Muscle of arm (tissue), 12 donors: Measurements from ENCODE around the gene MELTF. TPM values are rescaled to one million over a fixed set of nuclear protein-coding genes. Genes with fewer than 3 reads are reported as not detected.

Experiments
- DNase-seq: peaks from one replicate; pipeline ENCODE4 v3.0.0-alpha.2; 2013
- polyA plus RNA-seq, 12 donors: library from polyadenylated mRNA; unstranded; fragments of 120-200 nt; gene quantifications; one replicate each; pipeline ENCODE4 v1.2.1, GENCODE V29; 2013; ENCODE audit not compliant: insufficient read length in 12 of 12

Gene MELTF
- polyA plus RNA-seq, 12 donors: 5.2 to 18.7 (median 7.9) TPM; not detected in 1

DNA sequence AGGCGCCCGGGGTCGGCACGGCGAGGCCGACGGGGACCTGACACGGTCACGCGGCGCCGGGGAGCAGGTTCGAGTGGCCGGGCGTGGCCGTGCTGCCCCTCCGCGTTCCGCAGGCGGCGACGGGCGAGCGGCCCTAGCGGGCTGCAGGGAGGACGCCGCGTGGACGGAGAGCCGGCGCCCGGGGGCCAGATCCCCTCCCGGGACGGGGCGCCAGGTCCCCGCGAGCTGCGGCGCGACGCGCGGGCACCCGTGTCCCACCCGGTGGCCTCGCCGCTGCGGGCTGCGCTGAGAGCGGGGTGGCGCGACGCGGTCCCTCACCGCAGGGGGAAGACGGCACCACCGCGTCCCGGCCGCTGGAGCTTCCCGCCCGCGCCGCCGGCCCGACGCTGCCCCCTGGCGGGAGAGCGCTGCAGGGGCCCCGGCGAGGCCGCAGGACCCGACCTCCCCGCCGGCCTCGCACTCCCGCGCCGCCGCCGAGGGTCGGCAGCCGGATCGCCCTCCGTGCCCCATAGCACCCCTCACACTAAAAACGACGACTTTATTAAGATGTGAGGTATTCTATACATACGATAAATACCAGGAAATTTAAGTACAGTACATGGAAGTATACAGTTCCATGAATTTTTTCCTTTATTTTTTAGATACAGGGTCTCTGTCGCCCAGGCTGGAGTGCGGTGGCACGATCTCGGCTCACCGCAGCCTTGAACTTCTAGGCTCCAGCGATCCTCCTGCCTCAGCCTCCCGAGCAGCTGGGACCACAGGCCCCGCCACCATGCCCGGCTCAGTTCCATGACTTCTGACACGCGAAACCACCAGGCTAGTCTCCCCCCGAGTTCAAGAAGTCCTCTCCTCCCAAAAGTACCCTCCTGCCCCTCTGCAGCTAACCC, 59.7 kb downstream of the MELTF start:
- DNase-seq: peak; percentile 41

DNA sequence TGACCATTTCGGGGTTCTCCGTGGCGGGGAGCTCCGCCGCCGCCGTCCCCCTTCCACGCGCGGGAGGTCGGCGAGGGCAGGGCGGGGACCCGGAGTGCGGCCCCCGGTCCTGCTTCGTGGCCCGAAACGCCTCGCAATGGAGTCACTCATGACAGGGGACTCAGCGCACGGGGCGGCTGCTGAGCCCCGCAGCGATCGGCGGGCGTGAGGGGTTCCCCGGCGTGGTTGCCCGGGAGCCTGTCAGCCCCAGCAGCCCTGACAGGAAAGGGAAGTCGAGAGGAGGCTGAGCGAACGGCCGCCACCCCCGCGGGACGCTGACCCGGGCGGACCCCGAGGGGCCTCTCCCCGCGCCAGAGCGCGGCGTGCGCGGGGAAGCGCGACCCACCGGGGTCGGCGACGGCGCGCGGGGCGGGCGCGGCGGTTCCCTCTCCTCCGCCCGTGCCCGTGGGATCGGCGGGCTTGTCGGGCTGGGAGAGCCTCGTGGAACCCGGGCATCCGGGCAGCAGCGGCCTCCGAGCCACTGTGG, 60.4 kb downstream of the MELTF start:
- DNase-seq: no peak

DNA sequence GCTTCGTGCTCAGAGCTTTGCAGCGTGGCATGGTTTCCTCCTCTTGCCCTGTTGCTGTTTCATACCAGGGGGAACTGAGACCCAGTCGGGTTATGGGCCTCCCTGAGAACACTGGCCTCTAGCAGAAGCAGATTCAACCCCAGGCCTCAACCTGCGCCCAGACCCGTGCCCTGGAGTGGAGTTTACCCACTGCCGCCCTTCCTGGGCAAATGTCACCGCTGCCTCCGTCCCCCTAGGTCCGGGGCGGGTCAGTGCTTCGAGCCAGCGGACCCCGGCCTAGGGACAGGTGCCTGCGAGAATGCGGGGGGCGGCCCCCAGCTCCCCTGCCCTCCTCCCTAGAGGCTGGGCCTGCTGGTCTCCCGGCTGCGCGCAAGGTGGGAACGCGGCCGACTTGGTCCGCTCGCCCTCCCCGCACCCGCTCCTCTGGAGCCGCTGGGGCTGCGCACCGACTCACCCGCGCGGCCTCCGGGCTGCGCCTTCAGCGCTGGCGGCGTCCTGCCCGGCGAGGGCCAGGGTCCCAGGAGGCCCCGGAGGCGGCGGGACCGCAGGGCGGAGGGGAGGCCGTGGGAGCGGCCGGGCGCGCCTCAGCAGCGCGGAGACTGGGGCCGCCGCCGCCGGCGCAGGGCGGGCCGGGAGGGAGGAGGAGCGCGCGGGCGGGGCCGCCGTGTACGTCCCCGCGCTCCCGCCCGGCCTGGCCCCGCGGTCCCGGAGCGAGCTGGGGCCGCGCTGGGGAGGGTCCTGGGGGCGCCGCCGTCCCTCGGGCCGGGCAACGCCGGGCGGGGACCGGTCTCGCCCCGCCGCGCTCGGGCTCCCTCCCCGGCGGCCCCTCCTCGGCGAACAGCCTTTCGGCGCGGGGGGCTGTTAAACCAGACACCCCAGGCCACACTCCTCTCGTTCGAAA, 61.1 kb downstream of the MELTF start, which contains the start of gene PIGZ:
Gene PIGZ, minus strand, starts transcription at position 601 of the 901 bp plus-strand sequence. CDS start 16,802 bp downstream, outside the sequence.
- DNase-seq: no peak

DNA sequence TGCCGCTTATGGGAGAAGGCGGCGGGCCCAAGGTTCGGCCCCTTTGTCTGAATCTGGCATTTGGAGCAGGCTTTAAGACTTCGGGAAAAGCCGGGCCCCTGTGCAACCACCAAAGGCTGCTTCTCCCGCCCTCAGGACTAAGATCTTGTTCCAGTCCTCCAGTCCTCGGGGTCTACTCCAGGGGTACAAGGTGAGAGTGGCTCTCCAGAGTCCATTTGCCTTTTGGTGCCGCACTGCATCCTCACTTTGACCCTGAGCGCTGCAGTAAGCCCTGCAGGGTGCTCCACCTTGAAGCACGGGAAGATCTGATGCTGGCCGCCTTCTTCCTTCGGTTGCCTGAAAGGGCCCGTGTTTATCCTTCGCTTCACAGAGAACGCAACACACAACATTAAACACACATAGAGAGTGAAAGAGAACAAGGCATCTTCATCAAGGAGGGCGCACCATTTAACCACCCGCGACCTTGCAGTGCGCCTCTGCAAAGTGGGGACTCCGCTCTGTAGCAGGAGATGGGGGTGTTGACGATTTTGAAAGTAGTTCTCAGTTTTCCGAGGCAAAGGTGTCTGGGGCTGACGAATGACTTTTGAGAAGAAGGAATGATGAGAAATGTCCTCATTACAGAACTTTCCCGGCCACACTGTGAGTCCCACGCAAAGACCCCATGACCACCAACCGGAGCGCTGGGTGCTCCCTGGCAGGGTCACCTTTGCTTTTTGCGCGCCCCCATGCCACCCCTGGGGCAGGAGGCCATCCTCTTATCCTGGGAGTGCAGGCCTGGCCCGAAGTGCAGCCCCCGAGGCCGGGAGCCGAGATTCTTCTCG, 62.0 kb downstream of the MELTF start:
- no peak for DNase-seq

DNA sequence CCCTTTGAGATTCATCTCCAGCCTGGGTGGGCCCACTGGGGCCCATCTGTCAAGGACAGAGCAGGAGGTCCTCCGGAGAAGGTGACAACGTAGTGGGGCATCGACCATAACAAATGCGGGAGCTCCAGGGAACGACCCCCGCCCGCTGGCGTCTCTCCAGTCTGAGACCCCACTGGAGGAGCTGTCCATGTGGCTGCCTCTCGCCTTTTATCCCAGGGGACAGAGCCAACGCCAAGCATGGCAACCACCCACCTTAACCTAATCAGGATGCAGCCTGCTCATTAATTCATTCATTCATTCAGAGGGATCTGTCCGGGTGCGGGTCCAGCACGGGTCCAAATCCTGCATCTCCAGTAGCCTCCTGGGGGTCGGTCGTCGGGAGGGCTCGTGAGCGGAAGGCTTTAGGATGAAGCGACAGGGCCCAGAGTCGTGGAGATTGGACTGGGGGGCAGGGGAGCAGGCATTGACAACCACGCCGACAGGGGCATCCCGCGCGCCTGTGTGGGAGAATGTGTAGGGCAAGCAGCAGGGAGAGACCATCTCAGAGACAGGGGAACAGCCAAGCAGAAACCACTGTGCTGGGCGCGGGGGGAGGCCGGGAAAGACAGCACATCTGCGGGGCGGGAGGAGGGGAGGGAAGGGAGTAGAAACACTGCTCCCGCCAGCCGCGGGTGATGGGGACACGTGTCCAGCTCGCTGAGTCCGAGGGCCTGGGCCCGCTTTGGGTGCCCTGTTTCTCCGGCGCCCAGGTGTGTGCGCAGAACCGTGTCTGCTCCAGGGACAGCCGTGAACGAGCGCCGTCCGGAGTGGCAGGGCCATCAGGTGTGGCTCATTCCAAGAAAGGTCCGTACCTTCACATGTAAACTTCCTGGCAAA, 62.9 kb downstream of the MELTF start:
- no peak for DNase-seq

DNA sequence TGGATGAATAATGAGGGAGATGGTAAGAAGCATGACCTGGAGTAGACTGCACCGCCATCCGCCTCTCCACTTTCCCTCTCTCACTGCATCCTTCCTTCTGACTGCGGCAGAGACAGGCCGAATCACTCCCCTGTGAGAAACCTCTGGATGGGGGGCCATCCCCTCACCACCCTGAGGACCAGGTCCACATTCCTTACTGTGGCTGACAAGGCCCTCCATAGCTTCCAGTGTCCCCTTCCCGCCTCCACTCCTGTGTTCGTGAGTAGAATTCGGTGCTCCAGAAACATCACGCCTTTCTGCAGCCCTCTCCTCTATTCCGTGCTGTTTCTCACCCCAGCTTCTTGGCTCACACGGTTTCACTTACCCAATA, 63.8 kb downstream of the MELTF start:
- no peak for DNase-seq

DNA sequence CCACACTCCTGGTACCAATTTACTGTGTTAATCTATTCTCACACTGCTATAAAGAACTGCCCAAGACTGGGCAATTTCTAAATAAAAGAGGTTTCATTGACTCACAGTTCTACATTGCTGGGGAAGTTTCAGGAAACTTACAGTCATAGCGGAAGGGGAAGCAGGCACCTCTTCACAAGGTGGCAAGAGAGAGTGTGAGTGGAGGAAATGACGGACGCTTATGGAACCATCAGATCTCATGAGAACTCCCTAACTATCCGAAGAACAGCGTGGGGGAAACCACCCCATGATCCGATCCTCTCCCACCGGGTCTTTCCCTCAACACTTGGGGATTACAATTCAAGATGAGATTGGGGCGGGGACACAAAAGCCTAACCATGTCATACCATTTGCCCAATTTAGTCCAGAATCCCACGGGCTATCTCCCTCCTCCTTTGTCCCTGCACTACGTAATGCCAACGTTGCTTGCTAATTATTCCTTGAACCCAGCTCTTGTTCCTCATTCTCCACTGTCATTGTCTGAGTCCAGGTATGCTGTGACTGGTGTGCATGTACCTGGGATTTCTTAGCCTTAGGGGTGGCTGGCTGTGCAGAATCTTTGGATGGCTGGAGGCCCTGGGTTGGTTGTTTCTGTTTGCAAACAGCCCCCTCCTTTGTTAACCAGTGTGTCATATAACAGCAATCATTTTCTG, 64.4 kb downstream of the MELTF start:
- DNase-seq: no peak

DNA sequence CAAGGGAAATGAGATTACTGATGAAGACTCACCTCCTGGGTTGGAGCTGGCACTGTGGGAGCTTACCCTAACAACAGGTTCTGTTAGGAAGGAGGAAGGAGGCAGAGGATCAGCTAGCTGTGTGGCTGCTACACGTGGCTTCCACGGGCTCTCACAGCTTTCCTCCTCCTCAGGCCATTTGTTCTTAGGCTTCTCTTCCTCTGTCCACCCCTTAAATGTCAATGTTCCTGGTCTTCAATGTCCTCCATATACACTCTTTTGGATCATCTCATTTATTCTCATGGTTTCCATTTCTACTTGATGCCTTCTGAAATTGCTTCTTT, 66.0 kb downstream of the MELTF start:
- no peak for DNase-seq

DNA sequence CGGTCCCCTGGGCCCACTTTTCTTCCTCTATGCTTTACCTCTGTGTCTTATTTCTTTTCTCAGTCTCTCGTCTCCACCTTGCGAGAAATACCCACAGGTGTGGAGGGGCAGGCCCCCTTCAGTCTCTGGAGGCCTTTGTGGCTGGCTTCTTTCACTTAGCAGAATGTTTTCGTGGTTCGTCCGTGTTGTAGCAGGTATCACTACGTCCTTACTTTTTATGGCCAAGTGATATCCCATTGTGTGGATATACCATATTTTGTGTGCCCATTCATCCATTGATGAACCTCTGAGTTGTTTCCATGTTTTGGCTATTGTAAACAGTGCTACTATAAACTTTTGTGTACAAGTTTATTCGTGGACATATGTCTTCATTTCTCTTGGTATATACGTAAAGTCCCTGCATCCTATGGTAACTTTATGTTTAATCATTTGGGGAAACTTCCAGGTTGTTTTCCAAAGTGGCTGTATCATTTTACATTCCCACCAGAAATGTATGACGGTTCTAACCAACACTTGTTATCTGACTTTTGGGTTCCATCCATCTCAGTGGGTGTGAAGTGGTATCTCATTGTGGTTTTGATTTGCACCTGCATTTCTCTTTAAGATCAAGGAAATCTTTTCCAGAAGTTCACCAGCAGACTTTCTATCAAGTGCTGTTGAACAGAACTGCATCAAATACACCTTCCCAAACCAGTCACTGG, 66.5 kb downstream of the MELTF start:
- DNase-seq: no peak

DNA sequence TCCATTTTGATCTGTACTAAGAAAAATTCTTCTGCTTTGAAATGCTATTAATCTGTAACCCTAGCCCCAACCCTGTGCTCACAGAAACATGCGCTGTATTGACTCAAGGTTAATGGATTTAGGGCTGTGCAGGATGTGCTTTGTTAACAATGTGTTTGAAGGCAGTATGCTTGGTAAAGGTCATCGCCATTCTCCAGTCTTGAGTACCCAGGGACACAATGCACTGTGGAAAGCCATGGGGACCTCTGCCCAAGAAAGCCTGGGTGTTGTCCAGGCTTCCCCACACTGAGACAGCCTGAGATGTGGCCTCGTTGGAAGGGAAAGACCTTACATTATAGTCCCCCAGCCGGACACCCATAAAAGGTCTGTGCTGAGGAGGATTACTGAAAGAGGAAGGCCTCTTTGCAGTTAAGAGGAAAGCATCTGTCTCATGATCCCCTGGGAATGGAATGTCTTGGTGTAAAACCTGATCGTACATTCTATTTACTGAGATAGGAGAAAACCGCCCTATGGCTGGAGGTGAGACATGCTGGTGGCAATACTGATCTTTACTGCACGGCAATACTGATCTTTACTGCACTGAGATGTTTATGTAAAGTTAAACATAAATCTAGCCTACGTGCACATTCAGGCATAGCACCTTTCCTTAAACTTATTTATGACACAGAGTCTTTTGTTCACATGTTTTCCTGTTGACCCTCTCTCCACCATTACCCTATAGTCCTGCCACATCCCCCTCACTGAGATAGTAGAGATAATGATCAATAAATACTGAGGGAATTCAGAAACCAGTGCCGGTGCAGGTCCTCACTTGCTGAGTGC, 67.3 kb downstream of the MELTF start:
- DNase-seq: no peak

DNA sequence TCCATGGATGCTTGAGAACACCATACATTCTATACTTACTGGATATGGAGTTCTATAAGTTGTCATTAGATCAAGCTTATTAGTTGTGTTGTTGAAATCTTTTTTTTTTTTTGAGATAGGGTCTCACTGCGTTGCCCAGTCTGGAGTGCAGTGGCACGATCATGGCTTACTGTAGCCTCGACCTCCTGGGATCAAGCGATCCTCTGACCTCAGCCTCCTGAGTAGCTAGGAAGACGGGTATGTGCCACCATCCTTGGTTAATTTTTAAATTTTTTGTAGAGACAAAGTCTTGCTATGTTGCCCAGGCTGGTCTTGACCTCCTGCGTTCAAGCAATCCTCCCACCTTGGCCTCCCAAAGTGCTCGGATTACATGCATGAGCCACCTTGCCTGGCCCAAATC, 74.8 kb downstream of the MELTF start:
- no peak for DNase-seq

Other genes with a start within 250 kb of the MELTF start
- 10 to 100 TPM in 11 of 12 donors, not detected in 1; 13.3 to 27.6 (median 18.7) TPM for gene SENP5, start 161.9 kb downstream of the MELTF start, polyA plus RNA-seq
- gene NCBP2, start 87.3 kb downstream of the MELTF start, polyA plus RNA-seq: 10 to 100 TPM in 11 of 12 donors, not detected in 1; 73.5 to 88.7 (median 80.9) TPM
- 1 to 10 TPM in 9 of 12 donors, under 1 TPM in 2, not detected in 1; 0.63 to 8.6 (median 1.5) TPM for gene PIGZ, start 61.0 kb downstream of the MELTF start, polyA plus RNA-seq